Measurements from ENCODE around the gene AGAP1.

DNA sequence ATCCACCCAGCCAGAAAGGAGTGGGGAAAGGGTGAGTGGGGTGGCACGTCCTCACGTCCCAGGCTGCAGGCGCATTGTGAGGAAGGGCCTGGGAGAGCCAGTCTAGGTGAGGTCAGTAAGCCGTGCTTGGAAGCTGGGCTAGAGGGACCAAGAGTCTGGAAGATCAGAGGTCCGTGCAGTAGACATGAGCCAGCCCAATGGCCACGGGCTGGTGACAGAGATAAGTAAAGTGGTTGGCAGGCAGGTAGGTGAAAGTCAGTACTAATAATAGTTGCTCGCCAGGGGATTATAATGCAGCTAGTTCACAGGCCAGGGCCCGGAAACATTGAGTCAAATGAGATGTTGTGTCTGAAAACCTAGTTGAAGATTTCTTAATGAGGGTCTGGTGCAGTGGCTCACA is 541.1 kb downstream of the AGAP1 start:
- TF ChIP-seq, protein P1, sequence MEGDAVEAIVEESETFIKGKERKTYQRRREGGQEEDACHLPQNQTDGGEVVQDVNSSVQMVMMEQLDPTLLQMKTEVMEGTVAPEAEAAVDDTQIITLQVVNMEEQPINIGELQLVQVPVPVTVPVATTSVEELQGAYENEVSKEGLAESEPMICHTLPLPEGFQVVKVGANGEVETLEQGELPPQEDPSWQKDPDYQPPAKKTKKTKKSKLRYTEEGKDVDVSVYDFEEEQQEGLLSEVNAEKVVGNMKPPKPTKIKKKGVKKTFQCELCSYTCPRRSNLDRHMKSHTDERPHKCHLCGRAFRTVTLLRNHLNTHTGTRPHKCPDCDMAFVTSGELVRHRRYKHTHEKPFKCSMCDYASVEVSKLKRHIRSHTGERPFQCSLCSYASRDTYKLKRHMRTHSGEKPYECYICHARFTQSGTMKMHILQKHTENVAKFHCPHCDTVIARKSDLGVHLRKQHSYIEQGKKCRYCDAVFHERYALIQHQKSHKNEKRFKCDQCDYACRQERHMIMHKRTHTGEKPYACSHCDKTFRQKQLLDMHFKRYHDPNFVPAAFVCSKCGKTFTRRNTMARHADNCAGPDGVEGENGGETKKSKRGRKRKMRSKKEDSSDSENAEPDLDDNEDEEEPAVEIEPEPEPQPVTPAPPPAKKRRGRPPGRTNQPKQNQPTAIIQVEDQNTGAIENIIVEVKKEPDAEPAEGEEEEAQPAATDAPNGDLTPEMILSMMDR (IDR thresholded peaks at IDR 0.05), result no peak
- no peak for TF ChIP-seq POLR2A (IDR thresholded peaks at IDR 0.05)
- TF ChIP-seq POLR2AphosphoS5 (IDR thresholded peaks at IDR 0.05; ENCODE audit: insufficient read depth in 1 of 2, low read depth in 1 of 2), result no peak

Measured in vagina (tissue), 2 donors.